ENCODE measurements around the gene HAUS3.
"Not testable (repeated sequence)": the region's sequence is repeated elsewhere in the genome, so short reads cannot be mapped to it uniquely, and the experiment has no call there.

HAUS3 gene

DNA sequence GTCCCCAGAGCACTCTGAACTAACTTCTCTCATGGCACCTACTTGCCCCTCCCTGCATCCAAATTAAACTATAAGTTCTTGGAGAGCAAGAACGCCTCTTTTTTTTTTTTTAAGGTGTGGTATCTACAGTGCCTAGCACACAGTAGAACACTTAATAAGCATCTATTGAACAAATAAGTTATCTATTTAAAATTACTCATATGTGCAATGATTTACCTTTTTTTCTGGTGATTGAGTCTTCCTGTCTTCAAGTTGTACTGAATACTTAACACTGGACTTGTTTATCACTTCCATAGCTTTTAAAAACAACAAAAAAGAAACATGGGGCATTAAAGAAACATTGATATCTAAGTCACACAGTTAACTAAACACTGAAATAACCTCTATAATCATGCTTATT, 29.1 kb downstream of the HAUS3 start:
- Histone ChIP-seq H3K9me3 (replicated peaks; ENCODE audit: insufficient read depth, low read length) (no peaks in the 10 kb centered on the region), H3K36me3 (replicated peaks; ENCODE audit: insufficient read depth, low read length) (no peaks in the 10 kb centered on the region), H3F3A (ENCODE audit: insufficient read depth, low read length) (no peaks in the 10 kb centered on the region), H3K79me2 (ENCODE audit: low read length) (no peaks in the 10 kb centered on the region), H3K27ac (ENCODE audit: low read length) (no peak overlapping the region), H4K20me1 (ENCODE audit: insufficient read depth, low read length) (no peaks in the 10 kb centered on the region), H3K9ac (ENCODE audit: low read length) (no peak overlapping the region), H3K4me2 (ENCODE audit: low read depth, low read length) (no peak overlapping the region), H2AFZ (ENCODE audit: low read length) (no peak overlapping the region), H3K4me3 (ENCODE audit: low read length) (no peak overlapping the region), H3K9me2 (replicated peaks; ENCODE audit: insufficient read depth, low read length) (no peaks in the 10 kb centered on the region), H3K27me3 (replicated peaks; ENCODE audit: insufficient read depth, low read length) (no peaks in the 10 kb centered on the region), H3K4me1 (ENCODE audit: low read length) (no peaks in the 10 kb centered on the region)
- DNase-seq, result no peak
- TF ChIP-seq EZH2phosphoT487 (IDR thresholded peaks at IDR 0.05; ENCODE audit: low read length), result no peak
- TF ChIP-seq, protein P1, sequence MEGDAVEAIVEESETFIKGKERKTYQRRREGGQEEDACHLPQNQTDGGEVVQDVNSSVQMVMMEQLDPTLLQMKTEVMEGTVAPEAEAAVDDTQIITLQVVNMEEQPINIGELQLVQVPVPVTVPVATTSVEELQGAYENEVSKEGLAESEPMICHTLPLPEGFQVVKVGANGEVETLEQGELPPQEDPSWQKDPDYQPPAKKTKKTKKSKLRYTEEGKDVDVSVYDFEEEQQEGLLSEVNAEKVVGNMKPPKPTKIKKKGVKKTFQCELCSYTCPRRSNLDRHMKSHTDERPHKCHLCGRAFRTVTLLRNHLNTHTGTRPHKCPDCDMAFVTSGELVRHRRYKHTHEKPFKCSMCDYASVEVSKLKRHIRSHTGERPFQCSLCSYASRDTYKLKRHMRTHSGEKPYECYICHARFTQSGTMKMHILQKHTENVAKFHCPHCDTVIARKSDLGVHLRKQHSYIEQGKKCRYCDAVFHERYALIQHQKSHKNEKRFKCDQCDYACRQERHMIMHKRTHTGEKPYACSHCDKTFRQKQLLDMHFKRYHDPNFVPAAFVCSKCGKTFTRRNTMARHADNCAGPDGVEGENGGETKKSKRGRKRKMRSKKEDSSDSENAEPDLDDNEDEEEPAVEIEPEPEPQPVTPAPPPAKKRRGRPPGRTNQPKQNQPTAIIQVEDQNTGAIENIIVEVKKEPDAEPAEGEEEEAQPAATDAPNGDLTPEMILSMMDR (IDR thresholded peaks at IDR 0.05; ENCODE audit: low read length), result no peak

DNA sequence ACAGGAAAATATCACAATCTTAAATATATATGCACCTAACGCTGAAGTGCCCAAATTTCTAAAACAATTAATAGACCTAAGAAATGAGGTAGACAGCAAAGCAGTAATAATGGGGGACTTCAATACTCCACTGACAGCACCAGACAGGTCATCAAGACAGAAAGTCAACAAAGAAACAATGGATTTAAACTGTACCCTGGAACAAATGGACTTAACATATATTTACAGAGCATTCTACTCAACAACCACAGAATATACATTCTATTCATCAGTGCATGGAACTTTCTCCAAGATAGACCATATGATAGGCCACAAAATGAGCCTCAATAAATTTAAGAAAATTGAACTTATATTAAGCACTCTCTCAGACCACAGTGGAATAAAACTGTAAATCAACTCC, 39.1 kb downstream of the HAUS3 start:
- not testable (repeated sequence) for H3K79me2 ChIP-seq (ENCODE audit: low read length); H3K4me2 ChIP-seq (ENCODE audit: low read depth, low read length); H3K9me2 ChIP-seq (replicated peaks; ENCODE audit: insufficient read depth, low read length); H2AFZ ChIP-seq (ENCODE audit: low read length); H3K27ac ChIP-seq (ENCODE audit: low read length); H3K27me3 ChIP-seq (replicated peaks; ENCODE audit: insufficient read depth, low read length); H3K4me3 ChIP-seq (ENCODE audit: low read length); H3F3A ChIP-seq (ENCODE audit: insufficient read depth, low read length); H4K20me1 ChIP-seq (ENCODE audit: insufficient read depth, low read length); DNase-seq; H3K9me3 ChIP-seq (replicated peaks; ENCODE audit: insufficient read depth, low read length); H3K4me1 ChIP-seq (ENCODE audit: low read length); H3K9ac ChIP-seq (ENCODE audit: low read length); H3K36me3 ChIP-seq (replicated peaks; ENCODE audit: insufficient read depth, low read length)

DNA sequence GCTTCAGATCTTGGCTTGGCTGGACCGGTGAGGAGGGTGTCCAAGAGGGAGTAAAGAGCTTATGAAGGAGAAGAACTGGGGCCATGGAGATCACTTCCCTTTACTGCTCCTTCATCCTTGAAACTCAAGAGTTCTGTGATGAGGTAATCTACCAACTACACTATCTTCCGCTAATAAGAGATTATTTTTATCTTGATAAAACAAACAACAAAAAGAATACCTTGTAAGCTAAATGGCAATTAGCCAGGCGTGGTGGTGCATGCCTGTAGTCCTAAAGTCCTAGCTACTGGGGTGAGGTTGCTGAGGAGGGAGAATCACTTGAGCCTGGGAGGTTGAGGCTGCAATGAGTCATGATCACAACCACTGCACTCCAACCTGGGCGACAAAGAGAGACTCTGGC, 47.4 kb downstream of the HAUS3 start:
- Histone ChIP-seq H3K4me2 (ENCODE audit: low read depth, low read length) (no peak overlapping the region), H3F3A (ENCODE audit: insufficient read depth, low read length) (no peaks in the 10 kb centered on the region), H3K9me2 (replicated peaks; ENCODE audit: insufficient read depth, low read length) (no peaks in the 10 kb centered on the region), H3K27me3 (replicated peaks; ENCODE audit: insufficient read depth, low read length) (no peaks in the 10 kb centered on the region), H3K36me3 (replicated peaks; ENCODE audit: insufficient read depth, low read length) (no peaks in the 10 kb centered on the region), H3K4me3 (ENCODE audit: low read length) (no peak overlapping the region), H3K79me2 (ENCODE audit: low read length) (no peaks in the 10 kb centered on the region), H3K9ac (ENCODE audit: low read length) (no peak overlapping the region), H3K9me3 (replicated peaks; ENCODE audit: insufficient read depth, low read length) (no peaks in the 10 kb centered on the region), H3K27ac (ENCODE audit: low read length) (no peak overlapping the region), H2AFZ (ENCODE audit: low read length) (no peak overlapping the region), H4K20me1 (ENCODE audit: insufficient read depth, low read length) (no peaks in the 10 kb centered on the region), H3K4me1 (ENCODE audit: low read length) (no peaks in the 10 kb centered on the region)
- no peak for DNase-seq
- TF ChIP-seq EZH2 (optimal IDR thresholded peaks at IDR 0.05; ENCODE audit: low read depth, low read length), result no peak
- TF ChIP-seq, protein P1 (IDR thresholded peaks at IDR 0.05; ENCODE audit: low read length), result no peak
- no peak for TF ChIP-seq EZH2phosphoT487 (IDR thresholded peaks at IDR 0.05; ENCODE audit: low read length)

DNA sequence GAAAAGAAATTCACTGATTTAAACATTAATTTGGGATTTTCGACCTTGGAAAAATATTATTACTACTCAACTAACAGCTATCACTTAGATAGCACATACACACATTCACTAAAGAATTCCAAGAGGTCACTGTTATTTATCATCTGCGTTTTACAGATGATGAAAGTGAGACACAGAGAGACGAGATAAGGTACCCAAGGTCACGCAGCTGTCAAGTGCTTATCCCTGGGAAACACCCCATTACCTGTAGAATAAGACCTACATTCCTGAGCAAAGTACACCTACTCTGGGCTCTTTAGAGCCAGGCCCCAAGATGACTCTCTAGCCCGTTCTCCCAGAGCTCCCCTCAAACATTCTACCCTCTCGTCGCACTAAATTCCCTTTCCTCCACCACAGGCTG, 48.6 kb downstream of the HAUS3 start:
- no peaks in the 10 kb centered on the region for H3K4me1 ChIP-seq (ENCODE audit: low read length)
- no peak overlapping the region for H2AFZ ChIP-seq (ENCODE audit: low read length)
- no peaks in the 10 kb centered on the region for H3K9me2 ChIP-seq (replicated peaks; ENCODE audit: insufficient read depth, low read length)
- DNase-seq, result no peak
- H3K9ac ChIP-seq (ENCODE audit: low read length), result no peak overlapping the region
- no peaks in the 10 kb centered on the region for H3K9me3 ChIP-seq (replicated peaks; ENCODE audit: insufficient read depth, low read length)
- no peaks in the 10 kb centered on the region for H3K79me2 ChIP-seq (ENCODE audit: low read length)
- H3K27me3 ChIP-seq (replicated peaks; ENCODE audit: insufficient read depth, low read length), result no peaks in the 10 kb centered on the region
- TF ChIP-seq EZH2phosphoT487 (IDR thresholded peaks at IDR 0.05; ENCODE audit: low read length), result no peak
- no peak for TF ChIP-seq EZH2 (optimal IDR thresholded peaks at IDR 0.05; ENCODE audit: low read depth, low read length)
- TF ChIP-seq, protein P1 (IDR thresholded peaks at IDR 0.05; ENCODE audit: low read length), result no peak
- H3K27ac ChIP-seq (ENCODE audit: low read length), result no peak overlapping the region
- no peak overlapping the region for H3K4me2 ChIP-seq (ENCODE audit: low read depth, low read length)
- H3K4me3 ChIP-seq (ENCODE audit: low read length), result no peak overlapping the region
- no peaks in the 10 kb centered on the region for H3F3A ChIP-seq (ENCODE audit: insufficient read depth, low read length)
- H3K36me3 ChIP-seq (replicated peaks; ENCODE audit: insufficient read depth, low read length), result no peaks in the 10 kb centered on the region
- H4K20me1 ChIP-seq (ENCODE audit: insufficient read depth, low read length), result no peaks in the 10 kb centered on the region
